Stimulated activated CD4-positive, alpha-beta T cell treated with anti-CD3 and anti-CD28 coated beads, Interleukin-2, amount 100 ng/mL, for 4 hours (primary cell): ENCODE results near the gene IFI27L1.
"Not testable (repeated sequence)": the region's sequence is repeated elsewhere in the genome, so short reads cannot be mapped to it uniquely, and the experiment has no call there.

Experiments used
- DNase-seq: peaks from one replicate; pipeline ENCODE4 v3.0.0-alpha.2; 2020; ENCODE audit warnings: low read depth

Gene IFI27L1

DNA sequence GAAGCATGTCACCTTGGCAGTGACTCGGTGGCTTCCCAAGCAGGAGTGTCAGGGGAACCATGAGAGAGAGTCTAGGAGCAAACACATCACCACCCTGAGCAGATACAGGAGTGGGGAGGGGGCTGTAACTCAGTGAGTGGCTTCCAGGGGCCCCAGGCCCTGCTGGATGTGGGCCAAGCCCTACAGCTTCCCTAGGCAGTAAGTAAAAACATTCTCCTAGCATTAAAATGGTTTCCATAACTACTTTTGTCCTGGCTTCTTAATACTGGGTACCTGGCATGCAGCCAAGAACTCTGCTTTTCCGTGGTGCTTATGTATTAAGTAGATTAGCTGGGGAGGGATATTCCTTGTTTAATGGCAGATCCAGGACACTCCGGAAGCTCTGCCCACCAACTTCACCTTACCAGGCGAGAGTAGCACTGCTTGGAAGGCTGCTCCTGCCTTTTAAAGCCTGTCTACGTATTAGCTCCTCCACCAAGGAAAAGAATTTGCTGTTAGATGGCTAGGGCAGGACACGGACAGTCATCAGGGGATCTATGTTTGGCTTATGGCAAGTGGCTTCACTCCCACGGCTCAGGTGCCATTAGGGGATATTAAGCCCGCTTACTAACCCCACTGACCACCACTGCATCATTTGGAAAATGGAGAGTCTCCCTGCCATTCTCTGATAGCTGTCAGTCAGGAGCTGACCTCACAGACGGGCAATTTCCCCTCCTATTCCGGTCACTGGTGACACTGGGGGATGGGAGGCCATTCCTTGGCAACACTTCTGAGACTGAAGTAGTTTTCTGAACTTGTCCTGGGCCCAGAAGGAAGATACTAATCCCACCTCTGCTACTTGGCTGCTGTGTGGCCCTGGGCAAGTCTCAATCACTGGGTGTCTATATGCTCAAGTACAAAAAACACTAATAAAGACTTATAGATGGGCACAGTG lies 32.2 kb upstream of the IFI27L1 start:
- DNase-seq = no peak

- DNase-seq = no peak
Measured at GRCh38 chr14:94049625-94050023, 31.5 kb upstream of the IFI27L1 start.

GRCh38 chr14:94050231-94050880 lies 30.8 kb upstream of the IFI27L1 start:
- no peak for DNase-seq

GRCh38 chr14:94051115-94051514 lies 30.0 kb upstream of the IFI27L1 start:
- DNase-seq = no peak

- no peak for DNase-seq
Measured at GRCh38 chr14:94051779-94052178, 29.3 kb upstream of the IFI27L1 start.

GRCh38 chr14:94052199-94052598 lies 28.9 kb upstream of the IFI27L1 start:
- no peak for DNase-seq

GRCh38 chr14:94052662-94053061 lies 28.4 kb upstream of the IFI27L1 start:
- no peak for DNase-seq

DNA sequence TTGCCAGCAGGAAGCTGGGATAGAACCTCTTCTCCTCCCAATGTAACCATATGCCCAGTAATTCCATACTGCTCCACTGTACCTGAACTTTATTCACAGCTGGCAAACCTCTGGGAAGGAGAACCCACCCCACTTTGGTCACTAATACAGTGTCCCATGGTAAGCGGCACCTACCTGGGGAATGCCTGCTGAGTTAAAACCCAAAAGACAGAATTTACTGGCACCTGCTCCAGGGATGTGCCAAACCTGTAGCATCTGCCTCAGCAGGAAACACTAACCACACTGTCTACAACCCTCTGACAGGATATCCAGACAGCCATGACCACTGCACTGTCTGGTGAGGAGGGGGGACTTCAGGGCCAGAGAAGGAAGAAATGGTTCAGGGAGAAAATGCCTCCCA lies 26.7 kb upstream of the IFI27L1 start:
- no peak for DNase-seq

GRCh38 chr14:94054936-94055335 lies 26.2 kb upstream of the IFI27L1 start:
- DNase-seq = no peak

DNA sequence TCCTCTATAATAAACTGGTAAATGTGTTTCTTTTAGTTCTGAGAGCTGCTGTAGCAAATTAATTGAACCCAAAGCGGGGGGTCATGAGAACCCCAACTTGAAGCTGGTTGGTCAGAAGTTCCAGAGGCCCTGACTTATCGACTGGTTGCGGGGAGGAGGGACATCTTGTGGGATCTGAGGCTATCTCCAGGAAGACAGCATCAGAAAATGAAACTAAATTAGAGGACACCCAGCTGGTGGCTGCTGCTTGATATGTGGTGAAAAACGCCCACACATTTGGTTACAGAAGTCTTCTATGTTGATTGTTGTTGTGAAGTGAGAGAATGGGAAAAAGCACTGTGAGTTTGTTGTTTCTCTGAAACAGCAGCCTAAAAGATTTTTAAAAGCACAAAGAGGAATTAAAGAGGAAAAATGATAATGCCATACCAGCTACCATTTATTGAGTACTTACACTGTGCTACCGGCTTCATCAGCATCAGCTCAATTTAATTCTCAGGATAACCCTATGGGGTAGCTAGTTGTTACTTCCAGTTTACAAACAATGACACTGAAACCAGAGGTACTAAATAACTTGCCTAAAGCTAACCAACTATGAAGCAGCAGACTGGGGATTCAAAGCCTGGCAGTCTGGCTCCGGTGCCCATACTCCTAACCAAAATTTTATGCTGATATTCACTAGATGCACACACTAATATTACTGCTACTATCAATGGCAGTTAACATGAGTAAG lies 24.4 kb upstream of the IFI27L1 start:
- DNase-seq = no peak

DNA sequence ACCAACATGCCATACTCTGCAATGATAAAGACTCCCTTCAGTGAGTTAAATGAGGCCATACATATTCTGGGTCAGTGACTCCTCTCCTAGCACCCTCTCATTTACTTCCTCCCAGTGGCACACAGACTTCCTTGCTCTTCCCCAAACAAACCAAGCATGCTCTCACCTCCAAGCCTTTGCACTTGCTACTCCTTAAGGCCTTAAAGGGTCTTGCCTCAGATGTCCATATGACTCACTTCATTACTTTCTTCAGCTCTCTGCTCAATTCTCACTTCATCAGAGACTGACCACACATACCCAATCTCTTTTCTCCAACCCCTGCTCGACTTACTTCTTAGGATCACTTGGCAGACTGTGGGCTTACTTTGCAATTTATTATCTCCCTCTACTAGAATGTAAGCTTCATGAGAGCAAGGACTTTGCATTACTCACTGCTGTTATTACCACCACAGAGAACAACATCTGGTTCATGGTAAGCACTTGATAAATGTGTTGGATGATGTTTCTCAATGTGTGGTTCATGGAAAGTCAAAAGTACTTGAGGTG lies 22.9 kb upstream of the IFI27L1 start:
- DNase-seq = no peak

- DNase-seq = no peak
Measured at GRCh38 chr14:94058674-94059138, 22.4 kb upstream of the IFI27L1 start.

DNA sequence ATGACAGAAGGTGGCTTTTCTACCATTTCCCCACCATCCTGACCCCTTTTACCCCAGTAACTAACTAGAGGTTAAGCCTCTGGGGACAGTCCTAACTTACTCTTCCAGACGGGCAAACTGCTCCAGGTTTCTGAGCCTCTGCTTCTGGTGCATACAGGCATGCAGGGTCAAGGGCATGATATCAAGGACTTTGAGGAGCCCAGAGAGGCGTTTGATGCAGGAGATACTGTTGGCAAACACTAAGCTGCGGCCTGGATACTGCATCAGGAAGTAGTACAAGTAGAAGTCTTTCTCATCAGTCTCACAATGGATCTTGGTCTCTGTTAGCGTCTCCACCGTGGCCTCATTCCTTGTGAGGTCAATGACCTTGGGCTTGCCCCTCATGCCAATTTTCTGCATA lies 21.1 kb upstream of the IFI27L1 start:
- no peak for DNase-seq

DNA sequence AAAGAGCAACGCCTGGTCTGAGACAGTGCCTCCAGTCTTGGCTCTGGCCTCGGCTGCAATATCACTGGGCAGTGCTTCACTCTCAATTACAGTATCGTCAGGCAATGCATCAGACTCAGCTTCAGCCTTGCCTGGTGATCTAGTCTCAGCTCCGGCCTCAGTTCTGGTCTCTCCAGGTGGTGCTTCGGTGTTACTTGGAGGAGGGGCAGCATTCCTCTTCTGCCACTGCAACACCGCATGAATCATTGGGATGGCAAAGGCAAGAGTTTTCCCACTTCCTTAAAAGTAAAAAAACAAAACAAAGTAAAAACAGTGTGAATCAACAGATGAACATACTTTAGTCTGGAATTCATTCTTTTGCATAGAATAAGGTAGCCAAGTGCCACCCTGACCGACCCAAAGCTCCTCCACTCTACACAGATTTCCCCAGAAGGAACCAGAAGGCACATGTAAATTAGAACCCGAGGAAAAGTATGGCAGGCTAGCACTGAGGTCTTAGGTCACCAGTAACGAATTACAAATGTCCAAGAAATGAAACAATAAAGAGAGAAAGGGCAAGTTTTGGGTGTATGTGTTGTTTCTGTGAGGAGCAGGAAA lies 18.7 kb upstream of the IFI27L1 start:
- DNase-seq = no peak

GRCh38 chr14:94066089-94066676 lies 14.9 kb upstream of the IFI27L1 start:
- DNase-seq = no peak

- DNase-seq = not testable (repeated sequence)
Measured at GRCh38 chr14:94072076-94072475, 9.0 kb upstream of the IFI27L1 start.

GRCh38 chr14:94074534-94074933 lies 6.6 kb upstream of the IFI27L1 start:
- DNase-seq = no peak

DNA sequence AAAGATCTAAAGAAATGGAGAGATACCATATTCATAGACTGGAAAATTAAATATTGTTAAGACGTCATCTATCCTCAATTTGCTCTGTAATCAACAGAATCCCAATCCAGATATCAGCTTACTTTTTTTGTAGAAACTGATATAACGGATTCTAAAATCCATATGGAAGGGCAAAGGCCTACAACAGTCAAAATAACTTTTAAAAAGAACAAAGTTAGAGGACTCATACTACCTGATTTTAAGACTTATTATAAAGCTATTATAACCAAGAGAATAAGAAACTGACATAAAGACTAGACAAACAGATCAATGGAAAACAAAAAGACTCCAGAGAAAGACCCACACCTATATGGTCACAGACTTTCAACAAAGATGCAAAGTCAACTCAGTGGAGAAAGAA lies 6.1 kb upstream of the IFI27L1 start:
- no peak for DNase-seq

DNA sequence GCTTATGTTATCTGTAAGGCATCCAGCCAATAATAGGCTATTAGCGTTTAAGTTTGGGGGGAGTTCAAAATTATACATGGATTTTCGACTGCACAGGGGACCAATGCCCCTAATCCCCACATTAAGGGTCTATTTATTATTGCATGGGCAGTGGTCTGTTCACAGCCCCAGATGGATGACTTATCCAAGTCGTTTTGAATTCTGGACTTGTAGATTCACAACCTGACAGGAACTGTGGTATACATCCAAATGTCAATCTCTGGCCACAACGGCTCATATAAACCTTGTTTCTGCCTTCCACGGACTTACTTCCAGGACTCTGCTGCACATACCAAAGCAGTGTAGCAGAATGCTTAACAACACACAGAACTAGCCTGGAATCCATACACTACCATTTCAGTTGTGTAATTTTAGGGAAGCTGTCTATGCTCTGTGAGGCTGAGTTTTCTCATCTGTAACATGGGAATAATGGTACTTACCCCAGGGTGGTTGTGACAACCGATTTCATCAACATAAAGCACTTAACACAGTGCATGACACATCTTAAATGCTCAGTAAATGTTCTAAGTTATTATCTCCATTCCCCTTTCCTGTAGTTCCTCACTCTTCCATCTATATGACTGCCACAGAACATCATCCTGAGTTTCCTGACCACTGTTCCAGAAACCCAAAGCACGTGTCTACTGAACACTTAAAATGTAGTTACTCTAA lies 3.8 kb upstream of the IFI27L1 start:
- DNase-seq = no peak

DNA sequence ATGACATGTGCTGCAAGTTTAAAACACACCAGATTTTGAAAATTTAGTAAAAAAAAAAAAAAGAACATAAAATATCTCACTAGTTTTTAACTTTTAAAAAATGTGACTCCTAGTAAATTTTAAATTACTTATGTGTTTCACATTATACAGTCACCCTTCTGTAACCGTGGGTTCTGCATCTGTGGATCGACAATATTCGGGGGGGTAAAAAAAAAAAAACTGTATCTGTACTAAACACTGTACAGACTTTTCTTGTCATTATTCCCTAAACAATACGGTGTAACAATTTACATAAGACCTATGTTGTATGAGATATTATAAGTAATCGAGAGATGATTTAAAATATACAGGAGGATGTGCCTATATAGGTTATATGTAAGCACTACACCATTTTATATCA lies 3.3 kb upstream of the IFI27L1 start:
- DNase-seq = no peak
